ENCODE results near the gene C5orf58. TPM values are rescaled to one million over a fixed set of nuclear protein-coding genes. Genes with fewer than 3 reads are reported as not detected.
A peak's percentile ranks its signal among the peaks of the same experiment; 100 is the strongest.
"Not testable (repeated sequence)": the region's sequence is repeated elsewhere in the genome, so short reads cannot be mapped to it uniquely, and the experiment has no call there.

Gene C5orf58
- total and polyA plus RNA-seq, 11 donors, result not detected

GRCh38 chr5:170247363-170247762, 14.6 kb downstream of the C5orf58 start:
- TF ChIP-seq CTCF (IDR thresholded peaks at IDR 0.05), result no peak
- Histone ChIP-seq H3K27me3 (no peaks in the 10 kb centered on the region), H3K4me3 (no peak overlapping the region), H3K36me3 (peaks cover 0 to 69% (median 6%) of the 10 kb centered on the region in 9 donors), H3K4me1 (peaks cover 0 to 22% (median 1%) of the 10 kb centered on the region in 12 donors), H3K27ac (no peak overlapping the region), H3K9me3 (no peaks in the 10 kb centered on the region)
- ATAC-seq (no peak), DNase-seq (no peak)
- intact Hi-C loops (cut with DNase I), result no loop called here
- WGBS, 4 donors, result 41 to 55% (median 47%) methylated on average over 2 of the region's 2 CpGs

- Histone ChIP-seq H3K36me3 (peaks cover 0 to 79% (median 6%) of the 10 kb centered on the region in 9 donors), H3K4me1 (peaks cover 0 to 26% (median 1%) of the 10 kb centered on the region in 12 donors), H3K27me3 (no peaks in the 10 kb centered on the region), H3K9me3 (no peaks in the 10 kb centered on the region), H3K4me3 (no peak overlapping the region), H3K27ac (no peak overlapping the region)
- ATAC-seq, result no peak
- DNase-seq, result no peak
- intact Hi-C loops (cut with DNase I), result no loop called here
- TF ChIP-seq POLR2A (IDR thresholded peaks at IDR 0.05) (no peak), CTCF (IDR thresholded peaks at IDR 0.05) (no peak)
- WGBS, 4 donors, result 83 to 85% (median 84%) methylated on average over 6 of the region's 6 CpGs
Measured at GRCh38 chr5:170248172-170248930, 15.6 kb downstream of the C5orf58 start.

- H3K27me3 ChIP-seq; H3K4me3 ChIP-seq; intact Hi-C loops (cut with DNase I); ATAC-seq; DNase-seq; H3K9me3 ChIP-seq: not testable (repeated sequence)
- 80 to 98% (median 91%) methylated on average over 4 of the region's 4 CpGs for WGBS, 4 donors
- peak overlapping the region in 1 of 12 donors; percentile 5 for H3K27ac ChIP-seq
- H3K4me1 ChIP-seq, result peaks cover 0 to 26% (median 1%) of the 10 kb centered on the region in 12 donors
- peaks cover 0 to 84% (median 6%) of the 10 kb centered on the region in 9 donors for H3K36me3 ChIP-seq
Measured at GRCh38 chr5:170248931-170249227, 16.1 kb downstream of the C5orf58 start.

GRCh38 chr5:170249355-170249754, 16.6 kb downstream of the C5orf58 start:
- Histone ChIP-seq H3K27ac (no peak overlapping the region), H3K27me3 (no peaks in the 10 kb centered on the region), H3K4me3 (no peak overlapping the region), H3K4me1 (peaks cover 0 to 26% (median 1%) of the 10 kb centered on the region in 12 donors), H3K9me3 (no peaks in the 10 kb centered on the region), H3K36me3 (peaks cover 0 to 89% (median 6%) of the 10 kb centered on the region in 9 donors)
- ATAC-seq (no peak), DNase-seq (no peak)
- 80 to 89% (median 85%) methylated on average over 4 of the region's 4 CpGs for WGBS, 4 donors
- intact Hi-C loops (cut with DNase I), result no loop called here
- TF ChIP-seq POLR2A (IDR thresholded peaks at IDR 0.05) (no peak), CTCF (IDR thresholded peaks at IDR 0.05) (no peak)

Measured in heart left ventricle (tissue), 16 donors.